ENCODE results near the gene INSIG1.

- no peak for TF ChIP-seq NFRKB (IDR thresholded peaks at IDR 0.05)
- TF ChIP-seq BHLHE40 (IDR thresholded peaks at IDR 0.05; ENCODE audit: borderline replicate concordance) = no peak
- no peak for TF ChIP-seq FOXM1 (IDR thresholded peaks at IDR 0.05; ENCODE audit: borderline replicate concordance)
- no peak for TF ChIP-seq SP1 (IDR thresholded peaks at IDR 0.05)
- no peak for TF ChIP-seq ELF4 (IDR thresholded peaks at IDR 0.05)
- no peak for TF ChIP-seq CTBP1 (IDR thresholded peaks at IDR 0.05; ENCODE audit: borderline replicate concordance)
- no peak for TF ChIP-seq SUZ12 (IDR thresholded peaks at IDR 0.05)
- no peak for TF ChIP-seq TARDBP (IDR thresholded peaks at IDR 0.05)
- TF ChIP-seq LEF1 (IDR thresholded peaks at IDR 0.05; ENCODE audit: borderline replicate concordance) = no peak
- TF ChIP-seq FOXA1 (IDR thresholded peaks at IDR 0.05) = no peak
- TF ChIP-seq PKNOX1 (IDR thresholded peaks at IDR 0.05) = no peak
- no peak for TF ChIP-seq FOXK2 (IDR thresholded peaks at IDR 0.05)
These were observed 47.8 kb downstream of the INSIG1 start for GRCh38 chr7:155345490-155345889.

Measured in HEK293T (cell line).